ENCODE measurements around the gene RBFOX2. TPM values are rescaled to one million over a fixed set of nuclear protein-coding genes. Genes with fewer than 3 reads are reported as not detected.

The RBFOX2 gene, protein sequence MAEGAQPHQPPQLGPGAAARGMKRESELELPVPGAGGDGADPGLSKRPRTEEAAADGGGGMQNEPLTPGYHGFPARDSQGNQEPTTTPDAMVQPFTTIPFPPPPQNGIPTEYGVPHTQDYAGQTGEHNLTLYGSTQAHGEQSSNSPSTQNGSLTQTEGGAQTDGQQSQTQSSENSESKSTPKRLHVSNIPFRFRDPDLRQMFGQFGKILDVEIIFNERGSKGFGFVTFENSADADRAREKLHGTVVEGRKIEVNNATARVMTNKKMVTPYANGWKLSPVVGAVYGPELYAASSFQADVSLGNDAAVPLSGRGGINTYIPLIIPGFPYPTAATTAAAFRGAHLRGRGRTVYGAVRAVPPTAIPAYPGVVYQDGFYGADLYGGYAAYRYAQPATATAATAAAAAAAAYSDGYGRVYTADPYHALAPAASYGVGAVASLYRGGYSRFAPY
- 107 and 205 TPM in 2 replicates for total RNA-seq

GRCh38 chr22:36028646-36029405 lies at the start of gene RBFOX2:
TSS of gene RBFOX2 (minus strand) at chr22:36028824. CDS start at chr22:36028425, 399 bp downstream.

GRCh38 chr22:35717572-35717971 lies 311.1 kb downstream of the RBFOX2 start, which contains the start of gene APOL5:
TSS of gene APOL5 (plus strand) at chr22:35717872. CDS start at chr22:35717872, 0 bp downstream.

Other genes with a start within 250 kb of the RBFOX2 start
- 11.6 and 11.9 TPM in 2 replicates for gene APOL3, start 131.9 kb upstream of the RBFOX2 start, total RNA-seq
- gene APOL4, start 173.0 kb upstream of the RBFOX2 start, total RNA-seq, result under 0.01 and 0.44 TPM in 2 replicates
- 51.0 and 62.9 TPM in 2 replicates for gene APOL2, start 210.7 kb upstream of the RBFOX2 start, total RNA-seq
- gene APOL1, start 224.3 kb upstream of the RBFOX2 start, total RNA-seq, result 9.3 and 31.3 TPM in 2 replicates

All from placental pericyte (primary cell).